DOHH2 (cell line): Measurements from ENCODE around the gene KCNIP1.

ENCODE experiments used
- H3F3A ChIP-seq: fragments of 200-600 bp; sonication (generic), shearing (Covaris generic); 2 replicates; pipeline ENCODE4 v1.6.0; 2016; ENCODE audit warnings: antibody characterized with exemption, mild to moderate bottlenecking; ENCODE audit not compliant: control insufficient read depth, insufficient read depth
- H3K27ac ChIP-seq: fragments of 200-600 bp; sonication (generic); 2 replicates; pipeline ENCODE4 v1.5.1; 2014; ENCODE audit warnings: low read depth, mild to moderate bottlenecking, low read length, moderate library complexity
- H3K27me3 ChIP-seq: fragments of 200-600 bp; sonication (generic); 2 replicates; pipeline ENCODE4 v1.6.1; 2014; ENCODE audit warnings: mild to moderate bottlenecking, low read length, mixed read lengths; ENCODE audit not compliant: control insufficient read depth
- H3K36me3 ChIP-seq: fragments of 200-600 bp; sonication (generic); 2 replicates; pipeline ENCODE4 v1.6.1; 2014; ENCODE audit warnings: mild to moderate bottlenecking, low read length, moderate library complexity, mixed read lengths; ENCODE audit not compliant: control insufficient read depth
- H3K4me1 ChIP-seq: fragments of 200-600 bp; sonication (generic); 2 replicates; pipeline ENCODE4 v1.6.1; 2014; ENCODE audit warnings: mild to moderate bottlenecking, low read length, mixed read lengths; ENCODE audit not compliant: control insufficient read depth
- H3K4me2 ChIP-seq: fragments of 200-600 bp; sonication (generic); 2 replicates; pipeline ENCODE4 v1.6.0; 2014; ENCODE audit warnings: mild to moderate bottlenecking, low read length, moderate library complexity
- H3K4me3 ChIP-seq: fragments of 200-600 bp; sonication (generic); 2 replicates; pipeline ENCODE4 v1.5.1; 2014; ENCODE audit warnings: mild to moderate bottlenecking, low read length, mixed read lengths
- H3K79me2 ChIP-seq: fragments of 200-600 bp; sonication (generic); 2 replicates; pipeline ENCODE4 v1.6.1; 2014; ENCODE audit warnings: mild to moderate bottlenecking, low read length, mixed read lengths; ENCODE audit not compliant: control insufficient read depth
- H3K9me2 ChIP-seq: fragments of 200-600 bp; sonication (generic); replicated peaks from 2 replicates; pipeline ENCODE4 v1.6.1; 2014; ENCODE audit warnings: mild to moderate bottlenecking, low read length, mixed read lengths; ENCODE audit not compliant: control insufficient read depth
- H3K9me3 ChIP-seq: fragments of 200-600 bp; sonication (generic); 2 replicates; pipeline ENCODE4 v1.6.1; 2014; ENCODE audit warnings: antibody characterized with exemption, low read length, mixed read lengths; ENCODE audit not compliant: control insufficient read depth, insufficient read depth
- H4K20me1 ChIP-seq: fragments of 200-600 bp; sonication (generic); 2 replicates; pipeline ENCODE4 v1.6.0; 2014; ENCODE audit warnings: low read depth, mild to moderate bottlenecking, antibody characterized with exemption, low read length, moderate library complexity; ENCODE audit not compliant: control insufficient read depth, insufficient read depth
- CTCF ChIP-seq: fragments of 200-600 bp; sonication (generic); IDR thresholded peaks from one replicate; pipeline ENCODE4 v1.5.1; 2014; ENCODE audit warnings: antibody characterized with exemption, mild to moderate bottlenecking, low read depth, low read length; ENCODE audit not compliant: poor library complexity, severe bottlenecking
- EZH2phosphoT487 ChIP-seq: fragments of 200-600 bp; sonication (generic); IDR thresholded peaks from 2 replicates; pipeline ENCODE4 v1.6.1; 2017; ENCODE audit warnings: borderline replicate concordance, mild to moderate bottlenecking, antibody characterized with exemption, low read length, moderate library complexity, mixed read lengths

KCNIP1 gene

GRCh38 chr5:170528976-170529375, 25.2 kb downstream of the KCNIP1 start:
- no peaks in the 10 kb centered on the region for H3K79me2 ChIP-seq
- no peaks in the 10 kb centered on the region for H3K36me3 ChIP-seq
- H3K4me2 ChIP-seq: no peak overlapping the region
- no peaks in the 10 kb centered on the region for H3K9me2 ChIP-seq
- no peaks in the 10 kb centered on the region for H3F3A ChIP-seq
- H3K4me1 ChIP-seq: no peaks in the 10 kb centered on the region
- no peaks in the 10 kb centered on the region for H4K20me1 ChIP-seq
- no peaks in the 10 kb centered on the region for H3K9me3 ChIP-seq
- H3K4me3 ChIP-seq: no peak overlapping the region
- TF ChIP-seq EZH2phosphoT487 (no peak), CTCF (no peak)
- no peak overlapping the region for H3K27ac ChIP-seq
- no peaks in the 10 kb centered on the region for H3K27me3 ChIP-seq

DNA sequence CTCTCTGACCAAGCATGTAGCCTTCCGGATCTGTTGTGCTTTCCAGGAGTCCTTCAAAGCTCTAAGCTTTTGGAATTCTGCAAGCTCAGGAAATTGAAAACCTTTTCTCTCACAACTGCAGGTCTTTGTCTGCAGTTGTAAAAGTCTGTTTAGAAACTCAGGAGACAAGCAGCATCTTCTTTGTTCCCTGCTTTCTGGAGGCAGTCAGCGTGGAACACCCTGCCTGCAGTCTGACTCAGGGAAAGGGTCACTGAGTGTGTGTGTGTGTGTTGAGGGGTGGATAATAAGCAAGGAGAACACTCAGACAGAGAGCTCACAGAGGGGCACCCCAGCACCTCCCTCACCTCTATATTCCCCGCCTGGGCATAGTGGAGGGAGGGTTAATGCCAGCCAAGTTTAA, 29.1 kb downstream of the KCNIP1 start:
- Histone ChIP-seq H3K4me1 (no peaks in the 10 kb centered on the region), H3K9me3 (no peaks in the 10 kb centered on the region), H3K4me3 (no peak overlapping the region), H3K9me2 (no peaks in the 10 kb centered on the region), H3K27me3 (no peaks in the 10 kb centered on the region), H4K20me1 (no peaks in the 10 kb centered on the region), H3K4me2 (no peak overlapping the region), H3K27ac (no peak overlapping the region), H3K79me2 (no peaks in the 10 kb centered on the region), H3K36me3 (no peaks in the 10 kb centered on the region), H3F3A (no peaks in the 10 kb centered on the region)
- TF ChIP-seq CTCF (no peak), EZH2phosphoT487 (no peak)

DNA sequence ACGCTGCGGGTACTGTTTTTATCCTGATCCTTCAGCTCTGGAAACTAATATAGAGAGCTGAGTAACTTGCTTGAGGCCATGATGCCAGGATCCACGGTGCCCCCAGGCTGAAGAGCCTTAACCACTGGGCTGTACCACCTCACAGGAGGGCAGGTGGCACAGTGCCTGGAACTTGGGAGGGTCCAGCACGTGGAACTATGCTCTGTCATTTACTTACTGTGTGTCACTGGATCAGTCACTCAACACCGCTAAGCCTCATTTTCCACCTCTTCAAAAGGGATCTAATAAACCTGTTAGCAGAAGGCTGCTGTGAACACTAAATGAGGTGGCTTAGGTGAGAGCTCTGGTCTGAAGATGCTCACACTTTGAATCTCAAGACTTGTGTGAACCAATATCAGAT, 29.6 kb downstream of the KCNIP1 start:
- Histone ChIP-seq H3K4me2 (no peak overlapping the region), H3K4me1 (no peaks in the 10 kb centered on the region), H3K9me3 (no peaks in the 10 kb centered on the region), H3K27ac (no peak overlapping the region), H3K36me3 (no peaks in the 10 kb centered on the region), H3K4me3 (no peak overlapping the region), H4K20me1 (no peaks in the 10 kb centered on the region), H3K79me2 (no peaks in the 10 kb centered on the region), H3K9me2 (no peaks in the 10 kb centered on the region), H3K27me3 (no peaks in the 10 kb centered on the region), H3F3A (no peaks in the 10 kb centered on the region)
- no peak for TF ChIP-seq CTCF
- no peak for TF ChIP-seq EZH2phosphoT487

DNA sequence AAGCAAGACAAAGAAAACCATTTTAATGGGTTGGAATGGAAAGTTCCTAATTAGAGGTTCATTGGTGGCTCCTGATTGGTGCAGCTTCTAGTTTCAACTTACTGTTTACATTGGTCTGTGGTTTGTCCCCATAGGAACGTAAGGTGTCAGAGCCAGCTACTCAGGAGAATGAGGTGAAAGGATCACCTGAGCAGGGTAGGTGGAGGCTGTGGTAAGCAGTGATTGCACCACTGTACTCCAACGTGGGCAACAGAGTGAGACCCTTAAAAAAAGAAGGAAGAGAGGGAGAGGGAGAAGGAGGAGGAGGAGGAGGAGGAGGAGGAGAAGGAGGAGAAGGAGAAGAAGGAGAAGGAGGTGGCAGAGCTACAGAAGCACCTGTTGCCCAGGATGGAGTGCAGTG, 30.4 kb downstream of the KCNIP1 start:
- no peak overlapping the region for H3K4me3 ChIP-seq
- H3K4me2 ChIP-seq: no peak overlapping the region
- H3K79me2 ChIP-seq: no peaks in the 10 kb centered on the region
- no peaks in the 10 kb centered on the region for H3K9me2 ChIP-seq
- no peaks in the 10 kb centered on the region for H3K27me3 ChIP-seq
- no peaks in the 10 kb centered on the region for H3K4me1 ChIP-seq
- no peaks in the 10 kb centered on the region for H3K9me3 ChIP-seq
- H4K20me1 ChIP-seq: no peaks in the 10 kb centered on the region
- no peaks in the 10 kb centered on the region for H3K36me3 ChIP-seq
- no peaks in the 10 kb centered on the region for H3F3A ChIP-seq
- TF ChIP-seq EZH2phosphoT487: no peak
- no peak for TF ChIP-seq CTCF
- H3K27ac ChIP-seq: no peak overlapping the region
